Lung microvascular endothelial cell (primary cell): ENCODE measurements around the gene PDIA4. TPM values are rescaled to one million over a fixed set of nuclear protein-coding genes. Genes with fewer than 3 reads are reported as not detected.

Experiments
- DNase-seq, 2 donors: peaks; one replicate each; pipeline versions ENCODE4 v3.0.0 to v3.0.0-alpha.2; 2010; ENCODE audit warnings: low read depth in 2 of 2
- total RNA-seq: library from RNA; depleted of rRNA; stranded (reverse); fragments of >200 nt; gene quantifications from 2 replicates; pipeline ENCODE4 v1.2.1, GENCODE V29; 2014

Gene PDIA4
- total RNA-seq, 1 donor from 2014 or later, result 258 TPM

- DNase-seq, result no peak
These were observed 55.9 kb downstream of the PDIA4 start for GRCh38 chr7:148972375-148972774.

GRCh38 chr7:148967602-148968001, 60.7 kb downstream of the PDIA4 start:
- no peak for DNase-seq

DNA sequence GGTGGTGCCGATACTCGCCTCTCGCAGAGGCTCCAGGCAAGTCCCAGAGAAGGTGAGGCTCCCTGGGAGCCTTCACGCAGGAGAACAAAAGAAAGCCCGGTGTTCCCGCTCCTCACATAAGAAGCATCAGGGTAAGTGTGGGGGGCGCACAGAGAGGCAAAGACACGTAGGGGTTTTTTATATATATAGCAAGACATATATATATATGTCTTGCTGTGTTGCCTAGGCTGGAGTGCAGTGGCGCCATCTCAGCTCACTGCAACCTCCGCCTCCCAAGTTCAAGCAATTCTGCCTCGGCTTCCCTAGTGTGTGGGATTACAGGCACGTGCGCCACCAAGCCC, 61.3 kb downstream of the PDIA4 start:
- DNase-seq, result no peak

DNA sequence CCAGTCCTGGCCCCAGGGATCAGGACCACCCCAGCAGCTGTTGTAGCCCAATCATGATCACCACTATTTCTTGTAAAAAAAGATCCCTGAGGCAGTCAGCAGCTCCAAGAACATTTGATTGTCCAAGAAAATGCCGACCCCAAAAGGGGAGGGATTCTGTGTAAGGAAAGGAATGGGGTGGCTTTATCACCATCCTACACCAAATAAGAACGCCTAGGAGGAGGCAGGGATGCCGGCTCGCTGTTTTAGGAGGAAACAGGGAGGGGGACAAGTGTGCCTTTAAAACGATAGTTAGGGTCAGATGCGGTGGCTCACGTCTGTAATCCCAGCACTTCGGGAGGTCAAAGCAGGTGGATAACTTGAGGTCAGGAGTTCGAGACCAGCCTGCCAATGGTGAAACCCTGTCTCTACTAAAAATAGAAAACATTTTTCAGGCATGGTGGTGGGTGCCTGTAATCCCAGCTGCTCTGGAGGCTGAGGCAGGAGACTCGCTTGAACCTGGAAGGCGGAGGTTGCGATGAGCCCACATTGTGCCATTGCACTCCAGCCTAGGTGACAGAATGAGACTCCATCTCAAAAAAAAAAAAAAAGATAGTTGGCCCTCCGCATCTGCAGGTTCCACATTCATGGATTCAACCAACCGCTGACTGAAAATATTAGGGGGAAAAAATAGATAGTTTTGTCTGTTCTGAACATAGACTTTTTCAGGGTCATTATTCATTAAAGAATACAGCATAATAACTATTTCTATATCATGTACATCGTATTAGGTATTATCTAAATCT, 63.6 kb downstream of the PDIA4 start:
- DNase-seq, result no peak

DNA sequence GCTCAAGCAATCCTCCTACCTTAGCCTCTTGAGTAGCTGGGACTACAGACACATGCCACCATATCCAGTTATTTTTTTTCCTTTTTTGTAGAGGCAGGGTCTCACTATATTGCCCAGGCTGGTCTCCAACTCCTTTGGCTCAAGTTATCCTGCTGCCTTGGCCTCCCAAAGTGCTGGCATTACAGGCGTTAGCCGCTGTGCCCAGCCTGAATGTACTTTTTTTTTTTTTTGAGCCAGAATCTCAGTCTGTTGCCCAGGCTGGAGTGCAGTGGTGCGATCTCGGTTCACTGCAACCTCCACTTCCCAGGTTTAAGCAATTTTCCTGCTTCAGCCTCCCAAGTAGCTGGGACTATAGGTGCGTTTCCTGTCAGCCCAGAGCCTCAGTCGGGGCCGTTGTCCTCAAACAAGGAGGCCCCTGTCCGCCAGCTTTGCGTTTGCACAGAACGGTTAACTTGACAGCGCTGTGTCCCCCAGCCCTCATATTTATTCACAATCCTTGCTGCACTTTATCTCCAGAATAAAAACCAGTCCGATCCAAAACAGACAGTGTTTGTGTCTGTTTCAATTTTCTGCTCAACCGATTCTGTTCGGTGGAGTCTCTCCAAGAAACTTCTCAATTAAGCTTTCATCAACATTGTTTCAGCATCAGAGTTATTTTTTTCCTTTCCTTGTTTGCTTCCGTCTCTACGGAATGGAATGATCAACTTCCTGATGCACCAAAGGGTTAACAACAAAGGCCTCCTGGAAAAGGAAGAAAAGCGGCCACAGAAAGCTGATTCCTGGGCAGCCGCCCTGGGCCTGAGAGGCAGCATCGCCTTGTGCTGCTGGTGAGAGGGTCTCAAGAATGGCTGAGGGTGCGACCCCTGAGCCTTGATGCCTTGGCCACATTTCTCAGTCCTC, 64.5 kb downstream of the PDIA4 start:
- DNase-seq, result peak; percentile 30 to 37

DNA sequence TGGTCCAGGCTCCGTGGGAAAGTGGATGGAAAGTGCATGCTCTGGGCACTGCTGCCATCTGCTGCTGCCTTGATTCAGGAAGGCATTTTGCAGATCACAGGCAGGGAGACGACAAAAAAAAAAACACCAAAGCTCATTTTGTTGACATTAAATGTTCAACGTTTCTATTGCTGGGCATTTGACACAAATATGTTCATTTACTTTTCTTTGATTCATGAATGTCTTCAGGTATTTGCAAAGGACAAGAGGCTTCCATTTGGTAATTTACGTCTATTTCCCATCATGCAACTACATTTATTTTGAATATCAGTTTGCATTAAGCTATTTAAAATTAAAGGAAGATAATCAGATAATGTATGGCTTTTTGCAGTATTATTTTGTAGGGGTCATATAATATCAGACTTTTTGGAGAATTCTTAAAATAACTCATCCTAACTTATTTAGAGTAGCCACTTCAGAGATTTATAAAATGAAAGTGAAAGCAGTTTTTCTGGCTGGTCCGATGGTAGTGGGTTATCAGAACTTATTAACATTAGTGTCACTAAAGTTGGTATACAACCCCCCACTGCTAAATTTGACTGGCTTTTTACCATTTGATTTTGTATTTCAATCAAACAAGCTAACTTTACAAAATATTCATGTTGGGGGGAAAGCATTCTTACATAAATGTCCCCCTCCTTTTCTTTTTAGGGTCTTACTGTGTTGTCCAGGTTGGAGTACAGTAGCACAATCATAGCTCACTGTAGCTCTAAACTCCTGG, 65.3 kb downstream of the PDIA4 start:
- DNase-seq, result peak; percentile 71 to 83

DNA sequence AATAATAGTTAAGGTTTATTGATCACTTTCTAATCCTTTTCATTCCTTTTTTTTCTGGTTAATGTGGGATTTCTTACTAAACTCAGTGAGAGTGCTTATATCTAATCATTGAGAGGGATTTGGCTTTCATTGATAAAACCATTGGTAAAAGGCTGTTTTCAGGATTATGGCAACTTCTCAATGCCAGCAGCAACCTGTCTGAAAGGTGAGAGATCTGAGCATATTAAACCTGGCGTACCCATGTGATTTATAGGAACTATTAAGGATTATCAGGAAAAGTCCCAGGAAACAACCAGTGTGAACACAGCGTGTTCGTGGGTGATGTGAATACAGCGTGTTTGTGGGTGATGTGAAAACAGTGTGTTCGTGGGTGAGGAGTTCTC, 65.9 kb downstream of the PDIA4 start:
- DNase-seq, result no peak

- DNase-seq, result no peak
These were observed 68.6 kb downstream of the PDIA4 start for GRCh38 chr7:148959726-148960125.

GRCh38 chr7:148958061-148958460, 70.2 kb downstream of the PDIA4 start:
- DNase-seq, result no peak

GRCh38 chr7:148954766-148955165, 73.5 kb downstream of the PDIA4 start:
- DNase-seq, result no peak

DNA sequence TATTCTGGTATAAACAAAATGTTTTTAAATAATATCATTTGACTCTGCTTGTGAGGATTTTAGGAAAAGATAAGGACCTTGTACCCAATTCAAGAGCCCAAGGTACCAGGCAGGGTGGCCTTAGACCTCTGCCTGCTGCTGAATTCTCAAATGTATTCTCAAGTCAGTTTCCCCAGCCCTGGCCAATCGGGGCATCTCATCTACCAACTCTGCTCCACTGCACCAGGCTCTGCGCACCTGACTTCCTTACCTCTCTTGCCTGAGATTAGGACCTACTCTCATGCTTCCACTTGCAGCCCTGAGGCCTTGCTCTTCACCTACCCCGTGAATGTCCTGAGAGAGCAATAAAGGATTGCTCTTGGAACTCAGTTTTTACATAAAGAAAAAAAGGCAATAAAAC, 74.6 kb downstream of the PDIA4 start:
- no peak for DNase-seq

Other genes starting within 250 kb of the PDIA4 start
- gene EZH2, start 144.2 kb downstream of the PDIA4 start, total RNA-seq, result 4.8 and 8.3 TPM in 2 replicates
- 3.3 and 6.2 TPM in 2 replicates for gene ZNF786, start 62.2 kb upstream of the PDIA4 start, total RNA-seq
- gene ZNF425, start 97.8 kb upstream of the PDIA4 start, total RNA-seq, result 1.5 and 1.8 TPM in 2 replicates
- 3.5 and 5.2 TPM in 2 replicates for gene ZNF398, start 118.9 kb upstream of the PDIA4 start, total RNA-seq
- gene ZNF282, start 167.0 kb upstream of the PDIA4 start, total RNA-seq, result 20.9 and 21.4 TPM in 2 replicates
- 3.4 and 3.5 TPM in 2 replicates for gene ZNF212, start 211.1 kb upstream of the PDIA4 start, total RNA-seq
- 2.4 and 4.8 TPM in 2 replicates for gene ZNF783, start 233.7 kb upstream of the PDIA4 start, total RNA-seq